Activated CD8-positive, alpha-beta memory T cell treated with anti-CD3 and anti-CD28 coated beads, Interleukin-2, amount 10 ng/mL, durations not matched to agents 7 days and 5 days (primary cell): ENCODE data around the gene PGM5. TPM values are rescaled to one million over a fixed set of nuclear protein-coding genes. Genes with fewer than 3 reads are reported as not detected.
"Not testable (repeated sequence)": the region's sequence is repeated elsewhere in the genome, so short reads cannot be mapped to it uniquely, and the experiment has no call there.

Experiments used
- ATAC-seq: fragments of 150-1000 bp; cut with Tn5 transposase; one replicate; pipeline ENCODE4 v1.10.0; 2021; ENCODE audit warnings: moderate library complexity
- CTCF ChIA-PET: fragments of 350-600 bp; sonication (Branson Sonifier 250); formaldehyde crosslinking; loops from one replicate; lab custom pipeline; 2021; ENCODE audit warnings: antibody characterized with exemption; lab: Charles Lee
- DNase-seq: peaks from one replicate; pipeline ENCODE4 v3.0.0-alpha.2; 2020
- H3K27ac Mint-ChIP-seq: one replicate; pipeline ENCODE4 v1.8.0; 2021; ENCODE audit warnings: mild to moderate bottlenecking, mixed read lengths
- H3K27me3 Mint-ChIP-seq: one replicate; pipeline ENCODE4 v1.8.0; 2021; ENCODE audit warnings: mixed read lengths
- H3K36me3 Mint-ChIP-seq: one replicate; pipeline ENCODE4 v1.8.0; 2021; ENCODE audit warnings: mild to moderate bottlenecking, mixed read lengths
- H3K4me1 Mint-ChIP-seq: one replicate; pipeline ENCODE4 v1.8.0; 2021; ENCODE audit warnings: mixed read lengths
- H3K4me3 Mint-ChIP-seq: one replicate; pipeline ENCODE4 v1.8.0; 2021; ENCODE audit warnings: mild to moderate bottlenecking, moderate library complexity, mixed read lengths
- H3K9me3 Mint-ChIP-seq: one replicate; pipeline ENCODE4 v1.8.0; 2022; ENCODE audit warnings: low read depth, mixed read lengths
- total RNA-seq, 2 experiments: library from RNA; stranded (reverse); gene quantifications; one replicate each; pipeline ENCODE4 v1.2.3, GENCODE V29; 2021

PGM5 gene
- total RNA-seq, 2 experiments from 2014 or later: not detected

DNA sequence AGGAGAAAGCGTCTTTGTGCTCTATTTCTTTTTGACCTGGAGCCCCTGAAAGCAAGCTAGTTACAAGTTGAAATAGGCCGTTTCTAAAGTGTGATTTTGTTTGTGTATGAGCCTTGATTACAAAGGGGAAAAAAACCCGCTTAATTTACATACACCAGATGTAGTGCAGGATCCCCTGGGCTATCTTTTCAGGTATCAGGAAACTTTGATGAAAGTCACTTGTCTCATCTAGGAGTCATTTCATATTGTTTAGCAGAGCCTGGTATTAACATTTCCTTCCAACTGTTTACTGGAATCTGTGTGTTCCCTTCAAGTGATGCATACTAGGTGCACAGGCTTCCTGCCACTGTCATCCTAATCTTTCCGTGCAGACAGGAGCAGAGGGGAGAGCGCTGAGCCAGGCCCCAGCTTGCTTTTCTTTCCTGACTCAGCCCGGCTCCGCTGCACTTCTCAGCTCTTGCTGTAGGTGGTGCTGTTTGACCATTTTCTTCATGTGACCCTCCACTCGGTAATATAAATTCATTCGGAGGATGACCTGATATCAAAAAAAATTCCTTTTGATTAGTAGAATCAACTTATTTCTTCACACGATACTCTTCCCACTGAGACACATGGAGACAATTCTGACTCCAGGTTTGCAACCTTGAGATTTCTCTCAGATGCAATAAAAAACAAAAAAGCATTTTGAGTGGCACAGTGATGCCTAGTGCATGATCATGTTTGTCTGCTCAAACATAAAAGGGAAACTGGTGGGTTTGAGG lies 14.0 kb upstream of the PGM5 start:
- H3K9me3 Mint-ChIP-seq: not testable (repeated sequence)

GRCh38 chr9:68343242-68343641 lies 13.2 kb upstream of the PGM5 start:
- DNase-seq, H3K9me3 Mint-ChIP-seq, H3K27me3 Mint-ChIP-seq, H3K36me3 Mint-ChIP-seq, H3K27ac Mint-ChIP-seq, H3K4me3 Mint-ChIP-seq, ATAC-seq, H3K4me1 Mint-ChIP-seq: not testable (repeated sequence)
- CTCF ChIA-PET: interaction anchor here (0.7 to 1.2 kb wide), 2 partner anchors 225 to 711 kb away, joined by 4 to 8 read pairs; no protein-coding TSS in a partner anchor

More for the DNA sequence above, 14.0 kb upstream of the PGM5 start:
- H3K4me3 Mint-ChIP-seq, H3K36me3 Mint-ChIP-seq, H3K4me1 Mint-ChIP-seq, DNase-seq, H3K27ac Mint-ChIP-seq, H3K27me3 Mint-ChIP-seq: not testable (repeated sequence)
- ATAC-seq: peak; percentile 78
- CTCF ChIA-PET: interaction anchor here (0.9 to 1.2 kb wide), 2 partner anchors 217 to 225 kb away, joined by 3 to 8 read pairs; no protein-coding TSS in a partner anchor

GRCh38 chr9:68343992-68344391 lies 12.4 kb upstream of the PGM5 start:
- H3K36me3 Mint-ChIP-seq, H3K4me3 Mint-ChIP-seq, DNase-seq, CTCF ChIA-PET, H3K27ac Mint-ChIP-seq, H3K27me3 Mint-ChIP-seq, H3K4me1 Mint-ChIP-seq, H3K9me3 Mint-ChIP-seq, ATAC-seq: not testable (repeated sequence)

GRCh38 chr9:68351689-68352088 lies 4.7 kb upstream of the PGM5 start:
- ATAC-seq, H3K36me3 Mint-ChIP-seq, H3K4me3 Mint-ChIP-seq, H3K27ac Mint-ChIP-seq, CTCF ChIA-PET, DNase-seq, H3K4me1 Mint-ChIP-seq, H3K9me3 Mint-ChIP-seq: not testable (repeated sequence)
- peaks cover 19% of the 10 kb centered on the region for H3K27me3 Mint-ChIP-seq

DNA sequence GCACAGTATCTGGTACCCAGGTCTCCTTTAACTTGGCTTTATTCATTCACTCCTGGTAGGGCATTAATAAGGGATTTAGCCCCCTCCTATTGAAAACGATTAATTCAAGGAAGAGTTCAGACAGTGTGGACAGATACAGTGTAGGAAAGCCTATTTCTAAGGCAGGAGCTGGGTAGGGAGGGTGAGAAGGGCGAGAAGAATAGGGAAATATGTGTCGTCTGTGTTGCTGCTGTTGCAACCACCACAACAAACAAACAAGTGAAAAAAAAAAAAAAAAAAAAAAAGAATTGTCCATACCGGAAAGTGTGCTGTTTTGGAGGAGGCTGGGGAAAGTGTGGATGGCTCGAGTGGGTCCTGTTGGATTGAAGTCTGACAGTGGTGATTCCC lies 425 bp upstream of the PGM5 start:
- CTCF ChIA-PET, DNase-seq, H3K27ac Mint-ChIP-seq, H3K36me3 Mint-ChIP-seq, H3K9me3 Mint-ChIP-seq, H3K4me1 Mint-ChIP-seq, ATAC-seq: not testable (repeated sequence)
- Mint-ChIP-seq H3K4me3 (peak overlapping the region; percentile 9), H3K27me3 (peaks cover 35% of the 10 kb centered on the region)

DNA sequence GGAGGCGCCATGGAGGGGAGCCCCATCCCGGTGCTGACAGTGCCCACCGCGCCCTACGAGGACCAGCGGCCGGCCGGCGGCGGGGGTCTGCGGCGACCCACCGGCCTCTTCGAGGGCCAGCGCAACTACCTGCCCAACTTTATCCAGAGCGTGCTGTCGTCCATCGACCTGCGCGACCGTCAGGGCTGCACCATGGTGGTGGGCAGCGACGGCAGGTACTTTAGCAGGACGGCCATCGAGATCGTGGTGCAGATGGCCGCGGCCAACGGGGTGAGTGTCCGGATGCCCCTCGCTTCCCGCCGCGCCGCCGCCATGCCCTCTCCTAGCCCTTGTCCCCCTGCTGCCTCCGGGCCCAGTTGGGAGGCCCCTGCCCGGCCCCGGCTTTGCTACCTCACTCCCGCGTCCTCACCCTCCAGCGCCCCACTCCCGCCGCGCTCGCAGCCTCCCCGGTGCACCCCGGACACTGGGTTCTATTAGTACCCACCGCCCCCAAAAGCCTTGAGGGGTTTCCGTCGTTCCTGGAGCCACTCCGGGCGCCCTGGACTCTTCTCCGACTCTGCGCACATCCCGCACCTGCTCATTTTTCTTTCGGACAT lies 806 bp downstream of the PGM5 start:
- H3K4me3 Mint-ChIP-seq, H3K36me3 Mint-ChIP-seq, H3K4me1 Mint-ChIP-seq, ATAC-seq, DNase-seq, CTCF ChIA-PET, H3K9me3 Mint-ChIP-seq, H3K27ac Mint-ChIP-seq: not testable (repeated sequence)
- H3K27me3 Mint-ChIP-seq: peaks cover 35% of the 10 kb centered on the region

- CTCF ChIA-PET, H3K4me1 Mint-ChIP-seq, DNase-seq, H3K27me3 Mint-ChIP-seq, H3K4me3 Mint-ChIP-seq, H3K9me3 Mint-ChIP-seq, H3K36me3 Mint-ChIP-seq, H3K27ac Mint-ChIP-seq: not testable (repeated sequence)
- peak; percentile 76 for ATAC-seq
Observed at GRCh38 chr9:68366933-68367547, 10.6 kb downstream of the PGM5 start.

DNA sequence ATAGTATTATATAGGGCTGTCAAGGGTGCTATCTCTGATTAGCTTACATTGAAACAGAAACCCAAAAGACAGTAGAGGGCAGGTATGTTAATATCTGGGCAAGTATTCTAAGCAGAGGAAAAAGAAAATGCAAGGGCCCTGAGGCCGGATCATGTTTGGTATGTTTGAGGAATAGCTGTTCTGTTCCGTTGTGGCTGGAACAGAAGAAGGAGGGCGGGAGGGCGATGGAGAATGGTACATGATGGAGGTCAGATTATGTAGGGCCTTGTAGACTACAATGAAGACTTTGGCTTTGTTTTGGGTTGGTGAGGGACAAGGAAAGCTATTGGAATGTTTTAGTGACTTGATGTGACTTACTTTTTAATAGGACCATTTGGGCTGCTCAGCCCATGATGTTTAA lies 19.4 kb downstream of the PGM5 start:
- DNase-seq, H3K4me1 Mint-ChIP-seq, CTCF ChIA-PET, H3K36me3 Mint-ChIP-seq, H3K4me3 Mint-ChIP-seq, H3K27ac Mint-ChIP-seq, ATAC-seq, H3K9me3 Mint-ChIP-seq, H3K27me3 Mint-ChIP-seq: not testable (repeated sequence)

DNA sequence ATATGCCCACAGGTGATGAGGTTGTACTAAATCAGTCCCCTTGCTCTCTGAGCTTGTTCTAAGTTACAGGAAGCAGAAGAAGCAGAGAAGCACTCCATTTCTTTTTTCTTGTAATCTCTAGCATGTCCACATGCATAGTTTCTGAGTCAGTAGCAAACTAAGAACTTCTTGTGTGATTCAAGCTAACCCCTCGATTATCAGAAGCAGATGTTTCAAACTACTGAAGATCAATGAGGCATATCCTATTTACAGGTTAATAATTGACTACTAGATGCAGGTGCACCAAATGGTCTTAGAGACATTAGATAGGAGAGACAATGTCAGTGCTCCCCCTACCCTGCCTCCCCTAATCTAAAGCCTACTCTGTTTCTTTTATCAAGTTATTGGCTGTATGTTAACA lies 21.3 kb downstream of the PGM5 start:
- DNase-seq, H3K36me3 Mint-ChIP-seq, CTCF ChIA-PET, H3K27ac Mint-ChIP-seq, ATAC-seq, H3K4me3 Mint-ChIP-seq, H3K9me3 Mint-ChIP-seq, H3K27me3 Mint-ChIP-seq, H3K4me1 Mint-ChIP-seq: not testable (repeated sequence)

DNA sequence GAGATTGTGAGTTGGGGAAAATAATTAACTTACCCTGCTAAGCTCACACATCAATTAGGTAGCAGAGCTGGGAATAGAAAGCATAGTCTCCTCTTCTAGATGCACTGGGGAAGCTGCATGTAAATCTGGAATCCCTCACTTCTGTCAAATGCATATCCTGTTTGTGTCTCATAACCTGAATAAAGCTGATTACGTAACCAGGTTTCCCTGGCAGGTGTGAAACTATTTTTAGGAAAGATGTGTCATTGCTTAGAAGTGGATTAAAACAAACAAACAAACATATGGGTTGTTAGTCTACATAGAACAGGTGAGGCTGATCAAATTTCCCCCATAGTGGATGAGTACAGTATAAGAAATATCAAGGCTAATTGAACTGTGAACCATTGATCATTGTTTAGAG lies 27.5 kb downstream of the PGM5 start:
- H3K36me3 Mint-ChIP-seq, H3K4me1 Mint-ChIP-seq, H3K9me3 Mint-ChIP-seq: not testable (repeated sequence)

GRCh38 chr9:68389558-68389957 lies 33.1 kb downstream of the PGM5 start:
- H3K4me3 Mint-ChIP-seq, H3K36me3 Mint-ChIP-seq, CTCF ChIA-PET, H3K4me1 Mint-ChIP-seq, DNase-seq, H3K27me3 Mint-ChIP-seq, ATAC-seq, H3K9me3 Mint-ChIP-seq, H3K27ac Mint-ChIP-seq: not testable (repeated sequence)

More for the DNA sequence above, 27.5 kb downstream of the PGM5 start:
- H3K4me3 Mint-ChIP-seq, CTCF ChIA-PET, H3K27ac Mint-ChIP-seq, H3K27me3 Mint-ChIP-seq, DNase-seq, ATAC-seq: not testable (repeated sequence)

DNA sequence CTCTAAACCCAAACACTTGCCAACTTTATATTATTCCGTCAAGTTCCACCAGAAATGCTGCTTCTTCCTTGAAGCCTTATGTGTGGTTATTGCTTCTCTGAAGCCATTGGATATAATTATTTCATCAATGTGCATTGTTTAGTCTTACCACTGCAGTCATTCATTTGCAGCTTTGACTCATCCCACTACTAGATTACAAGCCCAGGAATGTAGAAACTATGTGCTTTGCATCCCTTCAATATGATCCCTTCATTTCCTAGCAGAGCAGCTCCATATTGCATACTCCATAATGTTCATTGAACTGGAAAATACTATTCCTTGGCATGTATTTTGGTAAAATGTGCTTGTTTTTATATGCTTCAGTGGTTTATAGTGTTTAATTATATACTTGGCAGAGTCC lies 34.3 kb downstream of the PGM5 start:
- CTCF ChIA-PET, DNase-seq, H3K27ac Mint-ChIP-seq, H3K36me3 Mint-ChIP-seq, H3K9me3 Mint-ChIP-seq, H3K4me3 Mint-ChIP-seq, H3K27me3 Mint-ChIP-seq, H3K4me1 Mint-ChIP-seq, ATAC-seq: not testable (repeated sequence)

DNA sequence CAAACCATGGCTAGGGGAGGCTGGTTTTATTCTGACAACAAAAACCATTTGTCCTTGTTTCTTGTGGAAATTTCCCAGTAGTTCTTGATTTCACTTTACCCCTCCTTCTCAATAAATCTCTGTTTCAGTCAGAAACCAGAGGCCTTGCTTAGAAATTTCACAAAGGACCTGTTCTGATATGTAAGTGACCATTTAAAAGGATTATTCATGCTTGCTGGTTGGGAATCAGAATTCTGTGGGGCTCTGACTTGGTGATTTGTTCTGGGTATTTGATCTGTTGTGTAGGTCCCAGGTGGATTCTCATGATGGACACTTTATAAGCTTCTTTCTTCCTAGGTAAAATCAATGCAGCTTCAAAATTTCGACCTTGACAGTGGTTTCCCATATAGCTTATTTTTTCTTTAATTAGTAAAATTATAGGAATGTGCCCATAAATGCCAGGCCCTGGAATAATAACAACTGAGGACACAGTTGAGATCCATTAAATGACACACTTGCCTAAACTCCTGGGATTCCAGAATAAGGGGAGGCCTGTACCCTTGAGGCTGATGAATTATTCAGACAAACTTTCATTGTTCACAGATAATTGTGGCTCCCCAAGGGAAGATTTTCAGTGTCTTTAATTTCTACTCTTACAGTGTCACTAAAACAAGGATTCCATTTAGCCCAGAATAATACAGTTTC lies 40.1 kb downstream of the PGM5 start:
- H3K36me3 Mint-ChIP-seq, DNase-seq, H3K27ac Mint-ChIP-seq, H3K4me3 Mint-ChIP-seq, CTCF ChIA-PET, H3K4me1 Mint-ChIP-seq, H3K9me3 Mint-ChIP-seq, H3K27me3 Mint-ChIP-seq, ATAC-seq: not testable (repeated sequence)
